Stimulated activated CD4-positive, alpha-beta T cell treated with anti-CD3 and anti-CD28 coated beads, Interleukin-4, amount 100 ng/mL, for 1 hour (primary cell): ENCODE results near the gene LRCH1.

Source experiments
- DNase-seq: peaks from one replicate; pipeline ENCODE4 v3.0.0-alpha.2; 2020

Gene LRCH1

DNA sequence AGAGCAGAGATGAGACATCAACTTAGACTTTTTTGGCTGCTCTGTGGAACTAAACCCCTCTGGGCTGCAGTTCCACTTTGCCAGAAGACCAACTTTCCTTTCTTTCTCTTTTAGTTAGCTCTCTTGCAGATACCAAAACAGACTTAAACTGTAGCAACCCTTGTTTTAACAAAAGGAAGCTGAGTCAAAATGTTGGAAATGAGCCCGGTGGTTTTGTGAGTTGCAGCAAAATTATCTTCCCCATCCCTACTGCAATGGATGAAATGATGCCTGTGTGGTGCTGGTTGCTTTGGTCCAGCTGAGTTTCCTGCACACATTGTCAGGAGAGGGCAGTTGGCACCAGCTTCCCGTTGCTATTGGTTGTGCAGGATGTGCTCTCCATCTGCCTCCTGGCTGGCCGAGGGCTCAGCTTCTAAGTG lies 115.3 kb downstream of the LRCH1 start:
- DNase-seq: no peak

- DNase-seq: no peak
Measured at GRCh38 chr13:46668931-46669525, 116.1 kb downstream of the LRCH1 start.

- no peak for DNase-seq
Measured at GRCh38 chr13:46672338-46673090, 119.5 kb downstream of the LRCH1 start.

DNA sequence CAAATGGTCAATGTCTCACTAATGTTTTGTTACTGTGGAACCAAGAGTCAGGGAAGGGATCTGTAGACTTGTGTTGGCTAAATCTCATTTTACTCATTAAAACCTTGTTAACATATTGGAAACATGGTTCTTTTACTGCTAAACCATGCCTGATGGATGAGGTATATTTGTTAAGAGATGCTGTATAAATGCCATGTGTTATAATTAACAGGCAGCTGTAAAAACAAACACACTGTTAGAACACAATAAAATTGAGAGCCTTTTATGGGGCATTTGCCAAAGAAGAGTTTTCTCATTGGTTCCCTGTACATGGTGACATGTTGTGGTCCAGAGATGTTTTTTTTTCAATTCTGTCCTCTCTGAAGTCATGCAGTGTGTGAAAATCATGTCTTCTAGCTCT lies 122.0 kb downstream of the LRCH1 start:
- DNase-seq: no peak

DNA sequence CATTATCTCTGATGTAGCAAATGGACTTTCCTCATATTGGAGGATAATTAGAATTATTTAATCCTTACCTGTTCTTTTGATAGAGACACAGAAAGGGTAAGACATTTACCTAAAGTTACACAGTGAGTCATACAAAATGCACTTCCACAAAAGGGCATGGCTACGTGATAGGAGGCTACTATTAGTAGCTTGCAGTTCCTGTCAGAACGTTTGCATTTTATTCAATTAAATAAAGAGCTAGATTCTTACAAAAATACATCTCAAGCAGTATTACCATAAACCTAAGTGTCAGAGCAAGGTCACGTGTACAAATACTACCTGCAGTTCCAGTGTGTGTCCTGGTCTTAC lies 123.4 kb downstream of the LRCH1 start:
- DNase-seq: no peak

GRCh38 chr13:46679369-46680120 lies 126.6 kb downstream of the LRCH1 start:
- peak; percentile 6 for DNase-seq

DNA sequence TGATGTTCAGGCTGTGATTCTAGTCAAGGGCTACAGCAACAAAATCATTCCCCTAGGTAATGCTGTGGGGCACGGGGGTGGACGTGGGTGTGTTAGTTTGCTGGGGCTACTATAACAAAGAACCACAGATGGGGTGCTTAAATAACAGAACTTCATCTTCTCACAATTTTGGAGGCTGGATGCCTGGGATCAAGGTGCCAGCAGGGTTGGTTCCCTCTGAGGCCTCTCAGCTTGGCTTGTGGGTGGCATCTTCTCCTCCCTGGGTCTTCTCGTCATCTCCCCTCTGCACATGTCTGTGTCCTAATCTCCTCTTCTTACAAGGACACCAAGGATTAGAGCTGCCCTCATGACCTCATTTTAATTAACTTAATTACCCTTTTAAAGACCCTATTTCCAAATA lies 129.0 kb downstream of the LRCH1 start:
- no peak for DNase-seq

DNA sequence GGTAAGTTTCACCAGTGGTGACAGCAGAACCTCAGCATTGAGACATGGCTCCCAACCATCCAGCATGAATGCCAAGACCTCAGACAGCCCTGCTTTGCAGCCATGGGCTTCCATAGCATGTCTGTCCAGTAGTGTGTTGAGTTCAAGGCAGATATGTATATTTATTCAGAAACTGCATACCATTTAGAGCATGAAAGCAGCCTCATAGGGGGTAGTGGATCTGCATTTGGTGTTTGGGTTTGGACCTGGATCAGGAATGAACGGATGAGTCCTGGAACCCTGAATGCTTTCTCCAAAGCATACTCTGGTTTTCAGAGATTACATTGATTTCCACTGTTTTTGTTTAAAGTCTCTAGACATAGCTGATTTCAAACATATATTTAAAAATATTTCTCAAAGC lies 129.7 kb downstream of the LRCH1 start:
- DNase-seq: no peak

GRCh38 chr13:46683676-46684260 lies 130.8 kb downstream of the LRCH1 start:
- no peak for DNase-seq

- DNase-seq: no peak
Measured at GRCh38 chr13:46684287-46685001, 131.5 kb downstream of the LRCH1 start.

DNA sequence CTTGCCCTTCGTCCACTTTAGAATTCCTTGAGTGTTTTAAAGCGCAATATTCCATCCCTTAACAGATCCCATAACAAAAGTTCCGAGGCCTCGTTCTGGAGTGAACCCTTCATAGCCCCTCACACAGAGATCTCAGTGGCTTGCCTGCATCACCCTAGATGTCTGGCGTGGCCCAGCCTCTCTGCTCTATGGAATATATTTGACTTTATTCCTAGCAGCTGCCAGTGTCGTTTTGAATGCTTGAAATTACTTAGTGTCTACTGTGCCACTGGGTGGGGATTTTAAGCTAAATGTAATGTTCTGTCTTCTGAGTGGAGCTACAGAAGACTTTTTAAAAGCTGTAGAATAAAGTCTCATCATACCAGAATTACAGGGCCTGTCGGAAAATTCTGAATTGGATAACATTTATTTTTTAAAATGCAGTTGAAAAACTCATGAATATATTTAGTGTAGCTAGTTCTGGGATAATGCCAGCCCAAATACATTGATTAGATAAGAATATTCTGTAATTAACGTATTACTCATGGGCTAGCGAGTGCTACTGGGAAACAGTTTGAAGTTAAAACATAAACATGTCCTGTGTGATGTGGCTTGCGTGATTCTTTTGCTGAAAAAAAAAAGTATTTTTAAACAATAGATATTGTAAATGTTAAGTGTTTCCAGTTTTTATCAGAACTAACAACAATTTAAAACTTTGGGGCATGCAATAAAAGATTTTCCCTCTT lies 132.2 kb downstream of the LRCH1 start:
- DNase-seq: no peak

DNA sequence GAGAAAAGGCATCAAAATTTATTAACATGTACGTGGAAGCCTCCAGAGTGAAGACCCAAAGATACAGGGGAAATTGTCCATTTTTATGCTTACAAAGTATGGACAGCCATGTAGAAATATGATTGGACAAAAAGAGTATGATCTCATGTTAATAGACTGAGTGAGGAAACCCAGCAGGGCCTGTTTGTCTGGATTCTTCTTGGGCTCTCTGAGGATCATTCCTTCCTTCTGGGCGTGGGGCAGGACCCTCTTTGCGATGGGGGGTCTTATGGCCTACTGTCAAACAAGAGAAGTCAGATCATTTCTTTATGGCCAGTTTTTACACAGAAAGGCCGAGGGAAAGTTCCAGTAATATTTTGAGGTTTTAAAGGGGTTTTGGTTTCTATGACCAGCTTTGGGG lies 133.2 kb downstream of the LRCH1 start:
- no peak for DNase-seq

GRCh38 chr13:46687810-46688209 lies 134.8 kb downstream of the LRCH1 start:
- DNase-seq: no peak

DNA sequence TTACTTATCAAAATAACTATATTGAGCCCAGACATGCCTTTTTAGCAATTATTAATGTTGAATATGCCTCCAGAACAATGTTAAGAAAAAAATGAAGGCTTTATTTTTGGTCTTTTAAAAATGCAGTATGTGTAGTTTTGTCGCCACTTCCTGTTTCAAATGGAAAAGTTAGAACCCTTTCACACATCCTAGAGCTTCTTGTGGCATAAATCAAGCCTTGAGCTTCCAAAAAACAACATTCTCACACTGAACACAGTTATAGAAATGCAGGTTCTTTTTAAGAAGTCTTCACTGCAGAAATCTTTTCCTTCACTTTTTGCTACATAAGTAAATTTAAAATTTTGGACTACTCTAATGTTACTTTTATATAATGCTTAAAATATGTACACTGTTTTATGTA lies 135.3 kb downstream of the LRCH1 start:
- no peak for DNase-seq

- no peak for DNase-seq
Measured at GRCh38 chr13:46698014-46698413, 145.0 kb downstream of the LRCH1 start.

DNA sequence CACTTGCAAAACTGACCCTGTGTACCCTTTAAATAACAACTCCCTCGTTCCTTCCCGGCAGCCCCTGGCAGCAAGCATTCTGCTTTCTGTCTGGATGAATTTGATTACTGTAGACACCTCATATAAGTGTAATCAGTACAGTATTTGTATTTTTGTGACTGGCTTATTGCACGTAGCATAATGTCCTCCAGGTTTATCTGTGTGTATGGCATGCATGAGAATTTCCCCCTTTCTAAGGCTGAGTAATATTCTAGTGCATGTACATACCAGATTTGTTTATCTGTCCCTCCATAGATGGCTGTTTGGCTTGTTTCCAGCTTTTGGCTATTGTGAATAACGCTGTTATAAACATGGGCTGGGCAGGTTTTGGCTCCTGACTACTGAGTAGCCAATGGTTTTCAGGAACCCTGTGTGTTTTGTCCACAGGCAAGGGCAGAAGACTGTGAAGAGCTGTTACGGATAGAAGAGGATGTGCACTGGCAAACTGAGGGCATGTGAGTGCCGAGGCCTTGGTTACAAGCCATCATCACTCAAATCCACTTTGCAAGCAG lies 146.0 kb downstream of the LRCH1 start:
- DNase-seq: no peak

GRCh38 chr13:46712524-46712923 lies 159.6 kb downstream of the LRCH1 start:
- no peak for DNase-seq

- no peak for DNase-seq
Measured at GRCh38 chr13:46715363-46715762, 162.4 kb downstream of the LRCH1 start.

- DNase-seq: no peak
Measured at GRCh38 chr13:46716821-46717220, 163.9 kb downstream of the LRCH1 start.

GRCh38 chr13:46717275-46717674 lies 164.3 kb downstream of the LRCH1 start:
- DNase-seq: no peak

DNA sequence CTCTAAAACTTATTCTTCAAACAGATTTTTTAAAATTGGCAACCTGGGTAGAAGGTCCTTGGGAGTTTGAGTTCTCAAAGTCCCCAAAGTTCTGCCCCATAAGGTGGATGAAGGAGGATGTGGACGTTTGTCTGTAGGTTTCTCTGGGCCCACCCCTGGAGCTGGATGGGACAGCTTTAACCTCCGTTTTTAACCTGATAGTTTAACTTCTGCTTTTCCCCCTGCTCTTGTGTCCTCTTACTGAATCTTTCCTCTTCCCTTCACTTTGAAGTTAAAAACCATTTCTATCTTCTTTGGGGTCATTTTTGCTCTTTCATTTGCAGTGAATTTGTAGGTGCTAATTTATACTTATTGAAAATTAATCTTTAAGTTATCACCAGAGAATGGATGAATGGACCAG lies 164.9 kb downstream of the LRCH1 start:
- DNase-seq: no peak

DNA sequence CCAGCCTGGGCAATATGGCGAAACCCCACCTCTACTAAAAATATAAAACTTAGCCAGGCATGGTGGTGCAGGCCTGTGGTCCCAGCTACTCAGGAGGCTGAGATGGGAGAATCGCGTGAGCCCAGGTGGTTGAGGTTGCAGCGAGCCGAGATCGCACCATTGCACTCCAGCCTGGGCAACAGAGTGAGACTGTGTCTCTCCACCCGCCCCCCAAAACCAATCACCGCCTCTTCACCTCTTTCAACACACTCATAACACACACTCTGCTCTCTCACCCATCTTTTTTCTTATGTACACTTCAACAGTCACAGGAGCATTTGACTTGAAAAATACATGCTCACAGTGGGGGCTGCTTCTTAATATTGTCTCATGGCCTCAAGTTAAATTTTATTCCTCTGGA lies 167.2 kb downstream of the LRCH1 start:
- no peak for DNase-seq
